GM18499 (cell line): Measurements from ENCODE around the gene NUFIP2.
"Not testable (repeated sequence)": the region's sequence is repeated elsewhere in the genome, so short reads cannot be mapped to it uniquely, and the experiment has no call there.

ENCODE experiments used
- ATAC-seq: cut with Tn5 transposase; IDR thresholded peaks from one replicate; pipeline ENCODE4 v1.9.1; 2021; ENCODE audit warnings: moderate number of reproducible peaks; ENCODE audit not compliant: insufficient read depth, unreplicated experiment

The NUFIP2 gene

DNA sequence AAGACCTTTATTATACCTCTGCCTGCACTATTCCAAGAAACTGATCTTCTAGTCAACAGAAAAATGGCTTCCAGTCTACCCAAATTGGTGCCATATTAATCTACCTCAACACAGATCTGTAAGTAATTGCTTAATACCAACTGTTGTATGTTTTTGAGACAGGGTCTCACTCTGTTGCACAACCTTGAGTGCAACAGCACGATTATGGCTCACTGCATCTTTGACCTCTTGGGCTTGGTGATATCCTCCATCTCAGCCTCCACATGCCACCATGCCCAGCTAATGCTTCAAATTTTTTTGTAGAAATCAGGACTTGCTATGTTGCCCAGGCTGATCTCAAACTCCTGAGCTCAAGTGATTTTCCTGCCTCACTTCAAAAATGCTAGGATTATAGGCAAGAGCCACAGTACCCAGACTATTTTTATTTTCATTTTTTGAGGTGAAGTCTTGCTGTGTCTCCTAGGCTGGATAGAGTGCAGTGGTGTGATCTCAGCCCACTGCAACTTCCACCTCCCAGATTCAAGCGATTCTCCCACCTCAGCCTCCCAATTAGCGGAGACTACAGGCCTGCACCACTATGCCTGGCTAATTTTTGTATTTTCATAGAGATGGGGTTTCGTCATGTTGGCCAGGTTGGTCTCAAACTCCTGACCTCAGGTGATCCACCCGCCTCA is 14.4 kb downstream of the NUFIP2 start:
- no peak for ATAC-seq

DNA sequence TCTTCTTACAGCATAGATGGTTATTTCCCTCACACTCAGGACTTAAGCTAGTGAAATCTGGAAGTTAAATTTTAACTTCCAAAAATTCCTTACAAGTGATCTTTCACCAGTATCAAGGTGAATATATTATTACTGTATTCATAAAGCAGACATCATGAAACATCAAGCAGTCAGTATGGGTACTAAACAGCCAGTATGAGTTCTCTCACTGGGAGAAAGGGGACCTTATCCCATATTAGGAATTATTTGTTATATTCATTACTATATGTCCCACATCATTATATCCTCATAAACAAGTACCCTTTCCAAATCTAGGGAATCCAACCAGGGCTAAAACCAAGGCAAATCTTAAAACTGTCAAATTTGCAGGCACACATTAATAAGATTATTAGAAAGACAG is 15.3 kb downstream of the NUFIP2 start:
- no peak for ATAC-seq

DNA sequence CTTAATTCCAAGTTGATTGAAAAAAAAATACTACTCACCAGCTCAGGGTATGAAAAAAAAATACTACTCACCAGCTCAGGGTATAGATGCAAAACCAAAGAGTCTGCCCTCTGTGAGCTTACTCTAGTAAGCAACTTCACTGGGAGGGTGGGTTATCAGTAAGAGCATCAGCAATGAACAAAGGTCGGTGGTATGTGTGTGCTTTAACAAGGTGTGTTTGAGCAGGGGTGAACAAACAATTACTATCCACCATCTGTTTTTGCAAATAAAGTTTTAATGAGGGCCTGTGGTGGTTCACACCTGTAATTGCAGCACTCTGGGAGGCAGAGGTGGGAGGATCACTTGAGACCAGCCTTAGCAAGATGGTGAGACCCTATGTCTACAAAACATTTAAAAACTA is 20.0 kb downstream of the NUFIP2 start:
- ATAC-seq = no peak

DNA sequence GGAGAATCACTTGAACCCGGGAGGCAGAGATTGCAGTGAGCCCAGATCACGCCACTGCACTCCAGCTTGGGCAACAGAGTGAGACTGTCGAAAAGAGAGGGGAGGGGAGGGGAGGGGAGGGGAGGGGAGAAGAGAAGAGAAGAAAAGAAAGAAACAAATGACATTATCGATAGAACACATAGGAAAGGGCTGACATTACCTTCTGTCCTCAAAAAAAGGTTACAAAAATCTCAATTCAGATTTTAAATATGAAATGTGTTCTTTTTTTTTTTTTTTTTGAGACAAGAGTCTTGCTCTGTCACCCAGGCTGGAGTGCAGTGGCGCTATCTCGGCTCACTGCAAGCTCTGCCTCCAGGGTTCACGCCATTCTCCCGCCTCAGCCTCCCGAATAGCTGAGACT is 22.0 kb downstream of the NUFIP2 start:
- not testable (repeated sequence) for ATAC-seq

DNA sequence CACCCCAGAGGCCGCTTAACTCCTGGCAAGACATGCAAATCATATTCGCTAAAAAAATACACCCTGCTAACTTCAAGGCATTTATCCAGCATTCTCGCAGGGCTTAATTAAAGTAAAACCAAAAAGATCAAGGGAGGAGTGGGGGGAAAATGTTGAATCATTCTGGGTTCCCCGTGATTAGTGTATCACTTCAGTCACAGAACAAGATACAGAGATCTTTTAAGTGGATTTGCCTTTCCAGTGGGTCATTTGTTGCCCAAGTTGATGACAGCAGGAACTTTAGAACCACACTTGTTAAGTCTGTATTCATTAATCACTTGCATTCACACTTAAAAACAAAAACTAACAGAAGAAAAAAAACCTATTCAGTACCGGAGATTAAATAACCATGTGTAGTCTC is 30.0 kb downstream of the NUFIP2 start:
- ATAC-seq = no peak

DNA sequence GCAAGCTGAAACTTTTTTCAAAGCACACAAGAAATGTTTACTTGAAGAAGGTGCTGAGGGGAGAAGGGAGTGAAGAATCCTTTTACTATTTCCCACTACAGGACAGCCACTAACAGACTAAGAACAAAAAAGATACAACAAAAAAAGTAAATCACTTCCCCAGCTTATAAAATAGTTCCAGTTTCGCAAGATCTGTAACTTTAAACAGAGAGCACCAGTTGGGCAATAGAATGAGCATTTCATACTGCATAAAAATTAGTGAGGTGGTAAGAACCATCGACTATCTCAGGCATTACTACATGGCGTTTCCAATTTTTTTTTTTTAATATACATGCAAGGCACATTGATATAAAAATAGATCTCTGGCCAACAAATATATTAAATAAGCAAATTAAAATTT is 36.2 kb downstream of the NUFIP2 start:
- ATAC-seq = no peak

DNA sequence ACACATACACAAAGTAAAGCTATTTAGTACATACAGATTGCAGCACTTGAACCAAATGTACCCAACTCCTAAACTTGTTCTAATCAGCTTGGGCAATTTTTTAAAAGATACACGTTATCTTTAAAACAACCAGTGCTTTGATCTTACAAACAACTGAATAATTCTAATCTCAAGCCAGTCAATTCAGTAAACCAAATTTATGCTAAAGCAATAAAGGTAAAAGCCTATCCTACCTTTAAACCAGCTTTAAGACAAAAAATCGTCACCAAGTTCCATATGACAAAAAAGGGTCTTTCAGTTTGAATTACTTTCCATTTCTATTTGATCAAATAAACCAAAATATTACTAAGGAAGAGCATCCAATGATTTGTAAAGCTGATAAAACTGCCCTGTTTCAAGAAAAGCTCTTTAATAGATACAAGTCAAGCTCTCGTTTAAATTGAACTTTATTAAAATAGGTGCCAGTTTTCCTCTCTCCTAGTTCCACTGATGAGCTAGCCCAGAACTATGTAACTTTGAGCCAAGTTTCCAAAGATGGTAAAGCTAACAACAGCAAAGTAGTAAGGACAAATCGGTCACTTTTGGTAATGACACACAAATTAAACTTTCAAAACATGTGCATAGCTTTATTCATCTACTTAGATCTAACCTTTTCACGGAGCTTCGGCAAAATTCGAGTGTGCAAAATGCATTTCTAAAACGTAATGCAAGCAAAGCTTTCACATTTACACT is 37.0 kb downstream of the NUFIP2 start:
- no peak for ATAC-seq

DNA sequence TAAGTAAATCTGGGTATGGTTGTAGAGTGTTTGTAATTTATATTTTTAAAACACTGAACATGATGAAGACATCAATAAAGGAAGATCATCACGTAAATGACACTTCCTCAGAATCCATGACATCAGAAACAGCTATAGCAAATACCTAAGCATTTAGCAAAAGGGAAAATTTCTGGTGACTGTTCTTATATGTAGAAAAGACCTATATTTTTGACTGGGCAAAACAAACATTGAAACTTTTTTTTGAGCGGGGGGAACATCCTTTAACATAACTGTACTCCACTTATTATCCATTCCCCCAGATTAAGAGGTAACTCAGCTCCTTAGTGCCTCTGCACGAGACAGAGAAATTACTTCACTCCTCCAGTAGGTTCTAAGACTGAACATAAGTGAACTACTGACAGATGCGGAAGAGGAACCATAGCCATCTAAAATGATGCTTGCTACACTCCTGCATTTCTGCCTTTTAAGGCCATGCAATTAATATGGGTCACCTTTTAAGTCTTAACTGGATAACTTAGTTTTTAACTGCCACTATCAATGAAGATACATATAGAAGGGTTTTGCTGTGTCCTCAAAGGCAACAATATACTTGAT is 37.9 kb downstream of the NUFIP2 start:
- ATAC-seq = no peak

DNA sequence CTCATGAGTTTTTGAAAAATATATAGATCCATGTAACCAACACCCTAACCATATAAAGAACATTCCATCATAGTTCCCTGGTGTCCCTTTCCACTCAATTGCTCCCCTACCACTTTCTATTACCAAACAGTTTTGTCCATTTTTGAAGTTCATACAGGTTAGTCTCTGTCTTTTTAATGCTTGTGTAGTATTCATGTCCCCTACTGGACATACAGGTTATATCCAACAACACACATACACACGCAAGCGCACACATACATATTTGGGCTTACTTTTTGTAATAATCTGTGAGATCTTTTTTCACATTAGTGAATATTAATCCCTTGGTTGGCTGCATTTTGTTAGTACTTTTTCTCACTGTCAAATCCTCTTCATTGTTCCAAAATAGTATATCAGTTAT is 40.9 kb downstream of the NUFIP2 start:
- ATAC-seq = no peak

DNA sequence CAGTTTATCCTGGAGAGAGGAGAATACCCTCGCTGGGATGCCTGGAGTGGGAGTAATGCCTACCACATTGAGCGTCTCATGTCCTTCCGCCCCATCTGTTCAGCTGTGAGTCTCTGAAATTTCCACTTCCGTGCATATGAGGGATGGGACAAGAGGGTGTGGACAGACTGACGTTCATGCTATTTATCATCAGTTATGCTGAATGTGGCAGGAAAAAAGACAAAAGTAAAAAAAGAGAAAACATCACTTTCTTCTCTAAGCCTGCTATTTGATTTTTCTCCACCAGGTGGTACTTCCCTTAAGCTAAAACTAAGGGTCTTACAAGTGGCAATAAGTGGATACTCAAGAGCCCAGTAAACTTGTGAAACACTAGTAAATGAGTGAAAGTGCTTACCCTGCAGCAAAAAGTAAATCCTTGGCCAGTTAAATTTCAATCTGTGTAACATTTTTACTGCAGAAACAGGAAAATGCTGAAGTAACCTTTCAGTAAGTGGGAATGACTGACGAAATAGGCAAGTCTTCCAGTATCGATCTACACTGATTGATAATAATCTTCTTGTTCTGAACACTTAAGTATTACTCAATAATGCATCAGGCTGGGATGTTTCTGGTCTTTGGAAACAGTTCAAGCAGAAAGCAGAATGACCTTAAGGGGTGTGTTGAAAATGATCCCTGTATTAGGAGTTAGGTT is 41.7 kb downstream of the NUFIP2 start:
- no peak for ATAC-seq

DNA sequence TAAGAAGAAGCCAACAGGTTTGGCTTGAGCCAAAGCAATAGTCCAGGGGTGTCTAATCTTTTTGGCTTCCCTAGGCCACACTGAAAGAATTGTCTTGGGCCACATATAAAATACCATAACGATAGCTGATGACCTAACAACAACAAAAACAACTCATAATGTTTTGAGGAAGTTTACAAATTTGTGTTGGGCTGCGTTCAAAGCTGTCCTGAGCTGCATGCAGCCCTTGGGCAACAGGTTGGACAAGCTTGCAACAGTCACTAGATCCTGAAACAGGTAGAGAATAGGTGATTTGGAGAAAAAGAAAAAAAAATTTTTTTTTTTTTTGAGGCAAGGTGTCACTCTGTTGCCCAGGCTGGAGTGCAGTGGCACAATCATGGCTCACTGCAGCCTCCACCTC is 42.8 kb downstream of the NUFIP2 start:
- no peak for ATAC-seq

DNA sequence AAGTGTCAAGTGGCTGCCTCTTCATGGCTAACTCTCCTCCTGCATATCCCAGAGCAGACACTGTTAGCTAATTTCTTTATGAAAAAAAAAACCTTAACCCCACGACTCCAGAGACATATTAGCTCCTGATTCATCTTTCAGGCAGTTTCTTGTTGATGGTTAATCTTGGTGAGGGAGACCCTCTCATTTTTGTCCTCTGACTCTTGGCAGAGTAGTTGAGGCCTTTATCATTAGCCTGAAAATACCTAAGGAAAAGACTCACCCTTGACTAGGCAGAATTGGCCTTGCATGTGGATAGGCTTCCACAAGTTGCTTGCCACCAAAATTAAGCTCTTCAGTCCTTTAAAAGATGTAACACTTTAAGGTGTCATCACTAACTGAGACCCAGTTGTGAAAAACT is 43.3 kb downstream of the NUFIP2 start:
- ATAC-seq = no peak

DNA sequence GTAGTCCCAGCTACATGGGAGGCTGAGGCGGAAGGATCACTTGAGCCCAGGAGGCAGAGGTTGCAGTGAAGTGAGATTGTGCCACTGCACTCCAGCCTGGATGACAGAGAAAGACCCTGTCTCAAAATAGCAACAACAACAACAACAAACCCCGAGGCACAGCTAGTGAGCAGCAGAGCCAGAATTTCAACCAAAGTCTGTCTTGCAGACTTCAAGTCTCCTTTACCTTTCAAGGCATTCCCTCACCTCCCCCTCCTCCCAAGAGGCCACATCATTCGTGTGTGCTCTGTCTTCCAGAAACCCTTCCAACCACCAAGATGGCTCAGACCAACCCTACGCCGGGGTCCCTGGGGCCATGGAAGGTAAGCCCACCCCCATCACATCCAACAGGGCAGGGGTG is 45.1 kb downstream of the NUFIP2 start:
- ATAC-seq = no peak

DNA sequence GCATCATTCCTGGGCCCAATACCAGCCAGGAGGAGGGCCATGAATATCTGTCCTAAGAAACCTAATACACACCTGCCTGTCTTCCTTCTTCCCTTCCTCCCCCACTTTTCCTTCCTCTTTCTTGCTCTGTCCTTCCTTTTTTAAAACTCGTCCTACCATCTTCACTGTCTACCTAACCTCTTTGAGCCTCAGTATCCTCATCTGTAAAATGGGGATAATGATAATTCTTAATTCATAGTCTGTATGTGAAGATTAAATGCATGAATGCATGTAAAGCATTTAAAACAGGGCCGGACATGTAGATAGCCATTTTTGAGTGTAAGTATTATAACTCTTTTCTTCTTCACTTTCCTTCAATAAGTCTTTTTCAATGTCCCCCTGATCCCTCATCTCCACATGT is 46.7 kb downstream of the NUFIP2 start:
- ATAC-seq = no peak

DNA sequence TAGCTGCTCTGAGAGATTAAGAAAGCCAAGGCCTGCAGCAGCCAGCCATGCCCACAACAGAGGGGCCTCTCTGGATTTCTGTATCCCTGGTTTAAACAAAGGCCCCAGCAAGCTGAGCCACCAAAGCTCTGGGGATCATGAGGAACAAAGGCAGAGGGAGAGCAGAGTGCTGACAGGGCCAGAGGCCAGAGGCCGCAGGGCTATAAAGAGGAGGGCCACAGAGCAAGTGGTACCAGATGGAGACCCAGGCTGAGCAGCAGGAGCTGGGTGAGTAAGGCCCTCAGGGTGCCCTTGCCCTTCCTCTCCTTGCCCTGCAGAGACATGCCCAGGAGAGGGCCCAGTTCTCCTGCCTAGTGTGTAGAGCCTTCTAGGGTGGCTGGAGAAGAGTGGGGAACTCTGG is 47.3 kb downstream of the NUFIP2 start, which contains the start of gene CRYBA1:
TSS of gene CRYBA1 (plus strand) at position 232 of the 400 bp plus-strand sequence. CDS start at position 237, 5 bp downstream.
- no peak for ATAC-seq

DNA sequence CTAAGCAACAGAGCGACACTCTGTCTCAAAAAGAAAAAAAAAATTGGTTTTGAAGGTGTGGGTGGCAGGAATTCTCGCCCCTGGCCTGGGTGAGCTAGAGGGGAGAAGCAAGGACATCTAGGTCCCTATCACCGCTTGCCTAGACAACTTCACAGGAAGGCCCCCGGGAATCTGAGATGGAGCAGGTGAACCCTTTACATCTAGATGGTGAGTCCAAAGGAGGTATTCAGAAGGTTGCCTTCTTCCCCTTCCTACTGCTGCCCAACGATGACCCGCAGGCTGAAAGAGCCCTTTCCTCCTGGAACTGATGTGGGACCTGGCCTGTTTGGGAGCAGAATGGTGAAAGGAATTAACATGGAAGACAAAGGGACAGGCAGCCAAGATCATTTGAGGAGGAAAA is 48.5 kb downstream of the NUFIP2 start:
- ATAC-seq = no peak

DNA sequence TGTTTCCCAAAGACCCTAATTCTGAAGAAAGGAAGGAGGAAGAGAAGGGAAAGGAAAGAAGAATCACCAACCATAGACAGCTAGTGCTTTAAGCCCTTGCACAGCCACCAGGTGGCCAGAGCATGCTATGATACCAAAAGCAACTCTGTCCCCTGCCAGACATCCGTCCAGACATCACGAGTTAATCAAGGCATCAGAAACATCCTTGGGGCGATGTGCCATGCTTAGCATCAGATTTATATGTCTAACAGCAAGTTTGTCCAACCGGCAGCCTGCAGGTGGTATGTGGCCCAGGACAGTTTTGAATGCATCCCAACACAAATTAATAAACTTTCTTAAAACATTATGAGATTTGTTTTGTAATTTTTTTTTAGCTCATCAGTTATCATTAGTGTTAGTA is 50.2 kb downstream of the NUFIP2 start:
- ATAC-seq = no peak

DNA sequence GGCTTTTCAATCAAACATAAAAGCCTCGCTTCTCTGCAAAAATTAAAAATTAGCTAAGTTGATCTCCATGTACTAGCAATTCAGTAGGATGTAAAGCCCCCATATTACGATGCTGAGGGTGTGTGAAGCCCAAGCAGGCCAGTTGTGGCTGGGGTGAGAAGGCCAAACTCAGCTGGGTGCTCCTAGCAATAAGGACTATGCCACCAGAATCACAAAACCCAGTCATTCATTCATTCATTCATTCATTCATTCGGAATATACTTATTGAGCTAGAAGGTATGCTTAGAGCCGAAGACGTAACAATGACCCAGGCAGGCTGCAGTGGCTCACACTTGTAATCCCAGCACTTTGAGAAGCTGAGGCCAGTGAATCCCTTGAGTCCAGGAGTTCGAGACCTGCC is 51.2 kb downstream of the NUFIP2 start:
- ATAC-seq = no peak

DNA sequence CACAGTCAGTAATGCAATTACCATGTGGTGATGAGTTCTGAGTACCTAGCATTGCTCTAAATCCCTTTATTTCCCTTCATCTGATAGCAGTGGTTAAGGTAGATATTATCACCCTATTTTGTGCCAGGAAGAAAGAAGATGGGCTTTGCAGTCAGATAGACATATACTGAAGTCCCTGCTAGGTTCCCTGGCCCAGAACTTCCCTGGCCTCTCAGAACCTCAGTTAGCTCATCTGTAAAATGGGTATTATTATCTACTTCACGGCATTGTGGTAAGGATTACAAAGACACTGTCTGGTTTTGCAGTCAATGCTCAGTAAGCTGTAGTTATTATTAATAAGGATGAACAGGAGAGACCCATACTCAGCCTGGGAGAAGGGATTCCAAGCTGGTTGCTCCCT is 51.9 kb downstream of the NUFIP2 start:
- no peak for ATAC-seq

DNA sequence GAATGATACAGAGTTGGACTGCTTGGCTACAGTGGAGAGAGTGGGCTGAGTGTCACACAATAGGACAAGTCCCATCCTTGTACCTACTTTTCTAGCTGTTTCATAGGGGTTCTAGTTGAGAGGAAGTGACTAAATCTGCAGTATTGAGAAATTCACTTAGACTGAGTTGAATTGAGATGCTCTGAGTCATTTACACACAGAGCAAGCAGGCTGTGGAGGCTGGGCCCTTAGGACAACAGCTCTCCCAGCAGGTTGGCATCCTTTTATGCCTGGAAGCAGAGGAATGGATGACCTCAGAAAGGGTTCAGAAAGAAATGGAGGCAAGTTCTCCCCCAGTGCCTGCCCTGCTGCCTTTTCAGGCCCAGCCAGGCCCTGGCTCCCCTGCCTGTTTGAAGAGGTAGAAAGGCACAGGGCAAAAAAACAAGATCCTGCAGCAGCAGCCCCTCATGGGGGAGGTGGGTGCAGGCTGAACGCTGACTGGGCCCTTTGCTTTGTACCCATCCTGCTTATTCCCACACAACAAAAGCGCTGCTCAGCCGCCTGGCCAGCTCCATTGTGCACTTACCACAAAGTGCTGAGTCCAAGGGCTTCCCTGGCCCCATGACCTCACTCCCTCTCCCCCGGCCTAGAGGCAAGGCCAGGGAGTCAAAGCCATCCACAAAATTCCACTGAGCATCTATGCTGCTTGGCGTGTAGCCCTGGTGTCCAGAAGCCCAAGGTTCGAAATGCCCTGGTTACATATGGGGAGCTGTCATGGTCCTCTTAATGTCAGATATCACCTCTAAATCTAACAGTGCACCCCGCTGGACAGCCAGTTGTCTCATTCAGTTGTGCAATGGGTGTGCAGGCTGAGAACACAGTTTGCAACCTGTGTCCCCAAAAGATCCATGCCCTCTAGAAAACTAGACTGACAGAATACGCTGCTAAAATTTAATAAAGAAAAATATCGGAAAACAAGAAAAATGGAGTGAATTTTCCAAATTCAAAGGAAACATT is 52.7 kb downstream of the NUFIP2 start:
- ATAC-seq = no peak
